ENCODE results near the gene ROR1.

Gene ROR1

DNA sequence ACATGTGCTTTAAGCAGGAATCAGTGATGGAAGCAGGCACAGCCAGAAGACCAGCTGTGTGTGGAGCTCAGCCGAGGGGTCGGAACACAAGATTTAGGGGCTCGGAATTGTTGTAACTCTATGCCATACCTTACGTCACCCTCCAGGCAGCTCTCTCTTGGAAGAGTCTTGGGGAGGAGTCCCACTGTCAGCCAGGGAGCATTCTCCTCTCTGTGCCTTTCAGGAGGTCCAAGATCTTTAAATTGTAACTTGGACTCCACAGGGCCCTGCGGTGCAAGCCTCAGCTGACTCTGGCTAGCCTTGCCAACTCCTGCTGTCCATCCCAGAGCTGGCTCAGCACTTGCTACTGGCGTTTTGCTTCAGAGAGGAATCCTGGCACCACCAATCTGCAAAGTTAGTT is 26.4 kb upstream of the ROR1 start:
- Histone ChIP-seq H3K27me3 (ENCODE audit: control insufficient read depth, insufficient read depth, low read length) (no peaks in the 10 kb centered on the region), H3K27ac (no peak overlapping the region), H3K4me3 (ENCODE audit: low read depth, low read length) (no peak overlapping the region)

DNA sequence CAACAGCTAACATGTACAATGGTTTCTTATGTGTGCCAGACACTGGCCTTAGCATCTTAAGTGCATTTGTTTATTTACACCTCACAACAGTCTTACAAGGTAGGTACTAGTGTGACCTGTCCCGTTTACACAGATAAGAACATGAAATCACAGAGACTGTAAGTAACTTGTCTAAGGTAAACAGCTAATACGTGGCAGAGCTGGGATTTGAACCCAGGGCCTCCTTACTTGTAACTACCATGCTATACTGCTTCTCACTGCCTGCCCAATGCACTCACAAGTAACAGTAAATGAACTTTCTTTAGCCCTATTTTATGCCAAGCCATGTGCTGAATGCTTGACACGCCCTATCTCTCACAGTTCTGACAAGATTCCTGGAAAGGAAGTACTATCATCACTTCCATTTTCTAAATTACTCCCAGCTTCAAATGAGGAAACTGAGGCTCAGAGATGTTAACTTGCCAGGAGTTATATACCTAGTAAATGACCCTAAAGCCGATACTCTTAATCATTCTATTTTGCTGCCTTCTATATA is 25.7 kb upstream of the ROR1 start:
- Histone ChIP-seq H3K79me2 (no peaks in the 10 kb centered on the region), H3K27ac (no peak overlapping the region), H3K27me3 (ENCODE audit: control insufficient read depth, insufficient read depth, low read length) (no peaks in the 10 kb centered on the region), H3K4me3 (ENCODE audit: low read depth, low read length) (no peak overlapping the region), H3K4me2 (ENCODE audit: low read length) (no peak overlapping the region), H2AFZ (no peak overlapping the region), H3K4me1 (no peaks in the 10 kb centered on the region), H3K36me3 (ENCODE audit: control insufficient read depth, insufficient read depth, low read length) (no peaks in the 10 kb centered on the region), H3K9ac (no peak overlapping the region), H3K9me3 (ENCODE audit: control insufficient read depth, low read length) (no peaks in the 10 kb centered on the region)
- TF ChIP-seq, protein P1, sequence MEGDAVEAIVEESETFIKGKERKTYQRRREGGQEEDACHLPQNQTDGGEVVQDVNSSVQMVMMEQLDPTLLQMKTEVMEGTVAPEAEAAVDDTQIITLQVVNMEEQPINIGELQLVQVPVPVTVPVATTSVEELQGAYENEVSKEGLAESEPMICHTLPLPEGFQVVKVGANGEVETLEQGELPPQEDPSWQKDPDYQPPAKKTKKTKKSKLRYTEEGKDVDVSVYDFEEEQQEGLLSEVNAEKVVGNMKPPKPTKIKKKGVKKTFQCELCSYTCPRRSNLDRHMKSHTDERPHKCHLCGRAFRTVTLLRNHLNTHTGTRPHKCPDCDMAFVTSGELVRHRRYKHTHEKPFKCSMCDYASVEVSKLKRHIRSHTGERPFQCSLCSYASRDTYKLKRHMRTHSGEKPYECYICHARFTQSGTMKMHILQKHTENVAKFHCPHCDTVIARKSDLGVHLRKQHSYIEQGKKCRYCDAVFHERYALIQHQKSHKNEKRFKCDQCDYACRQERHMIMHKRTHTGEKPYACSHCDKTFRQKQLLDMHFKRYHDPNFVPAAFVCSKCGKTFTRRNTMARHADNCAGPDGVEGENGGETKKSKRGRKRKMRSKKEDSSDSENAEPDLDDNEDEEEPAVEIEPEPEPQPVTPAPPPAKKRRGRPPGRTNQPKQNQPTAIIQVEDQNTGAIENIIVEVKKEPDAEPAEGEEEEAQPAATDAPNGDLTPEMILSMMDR (IDR thresholded peaks at IDR 0.05), result no peak

More for the DNA sequence above, 26.4 kb upstream of the ROR1 start:
- TF ChIP-seq, protein P1 (IDR thresholded peaks at IDR 0.05), result no peak
- Histone ChIP-seq H2AFZ (no peak overlapping the region), H3K4me2 (ENCODE audit: low read length) (no peak overlapping the region), H3K4me1 (no peaks in the 10 kb centered on the region), H3K79me2 (no peaks in the 10 kb centered on the region), H3K36me3 (ENCODE audit: control insufficient read depth, insufficient read depth, low read length) (no peaks in the 10 kb centered on the region), H3K9ac (no peak overlapping the region), H3K9me3 (ENCODE audit: control insufficient read depth, low read length) (no peaks in the 10 kb centered on the region)

DNA sequence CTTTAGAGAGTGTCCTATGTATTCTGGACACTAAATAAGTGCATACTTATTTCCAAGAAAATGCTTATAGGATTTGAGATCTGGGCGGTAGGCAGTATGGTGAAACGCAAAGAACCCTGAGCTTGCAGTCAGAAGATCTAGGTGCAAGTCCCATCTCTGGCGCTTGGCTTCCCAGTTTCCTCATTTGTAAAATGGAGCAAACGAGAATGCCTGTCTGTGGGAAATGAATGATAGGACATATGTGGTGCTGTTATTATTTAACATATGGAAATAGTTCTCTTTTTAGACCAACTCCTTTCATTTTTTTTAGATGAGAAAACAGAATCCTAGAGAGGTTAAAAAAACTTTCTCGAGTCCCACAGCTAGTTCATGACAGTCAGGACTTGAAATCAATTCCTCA is 25.2 kb upstream of the ROR1 start:
- no peak overlapping the region for H3K9ac ChIP-seq
- H2AFZ ChIP-seq, result no peak overlapping the region

DNA sequence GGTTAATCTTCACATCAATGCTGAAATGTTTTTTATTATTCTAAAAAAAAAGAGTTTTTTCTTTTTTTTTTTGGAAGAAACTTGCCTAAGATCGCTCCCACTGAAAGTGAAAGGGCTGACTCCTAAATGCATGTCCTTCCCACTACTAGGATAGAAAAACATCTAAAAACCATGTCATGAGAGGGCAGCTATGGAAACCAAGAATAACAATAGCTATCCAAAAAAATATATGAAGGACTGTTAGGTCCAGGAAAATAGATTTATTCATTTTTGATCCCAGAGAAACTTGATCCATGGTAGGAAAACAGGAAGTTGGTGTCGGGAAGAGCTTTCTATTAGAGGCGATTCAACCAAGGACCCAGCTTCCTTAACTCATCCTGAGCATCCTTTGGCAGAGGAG is 23.1 kb upstream of the ROR1 start:
- TF ChIP-seq, protein P1 (IDR thresholded peaks at IDR 0.05), result no peak
- H3K79me2 ChIP-seq, result no peaks in the 10 kb centered on the region
- no peak overlapping the region for H3K9ac ChIP-seq
- no peak overlapping the region for H2AFZ ChIP-seq
- H3K27me3 ChIP-seq (ENCODE audit: control insufficient read depth, insufficient read depth, low read length), result no peaks in the 10 kb centered on the region
- no peaks in the 10 kb centered on the region for H3K4me1 ChIP-seq
- no peak overlapping the region for H3K4me3 ChIP-seq (ENCODE audit: low read depth, low read length)
- H3K4me2 ChIP-seq (ENCODE audit: low read length), result no peak overlapping the region
- no peaks in the 10 kb centered on the region for H3K36me3 ChIP-seq (ENCODE audit: control insufficient read depth, insufficient read depth, low read length)
- H3K9me3 ChIP-seq (ENCODE audit: control insufficient read depth, low read length), result no peaks in the 10 kb centered on the region
- no peak overlapping the region for H3K27ac ChIP-seq

More for the DNA sequence above, 25.2 kb upstream of the ROR1 start:
- Histone ChIP-seq H3K27me3 (ENCODE audit: control insufficient read depth, insufficient read depth, low read length) (no peaks in the 10 kb centered on the region), H3K4me1 (no peaks in the 10 kb centered on the region), H3K79me2 (no peaks in the 10 kb centered on the region), H3K4me2 (ENCODE audit: low read length) (no peak overlapping the region), H3K4me3 (ENCODE audit: low read depth, low read length) (no peak overlapping the region), H3K27ac (no peak overlapping the region), H3K36me3 (ENCODE audit: control insufficient read depth, insufficient read depth, low read length) (no peaks in the 10 kb centered on the region), H3K9me3 (ENCODE audit: control insufficient read depth, low read length) (no peaks in the 10 kb centered on the region)
- TF ChIP-seq, protein P1 (IDR thresholded peaks at IDR 0.05), result no peak

DNA sequence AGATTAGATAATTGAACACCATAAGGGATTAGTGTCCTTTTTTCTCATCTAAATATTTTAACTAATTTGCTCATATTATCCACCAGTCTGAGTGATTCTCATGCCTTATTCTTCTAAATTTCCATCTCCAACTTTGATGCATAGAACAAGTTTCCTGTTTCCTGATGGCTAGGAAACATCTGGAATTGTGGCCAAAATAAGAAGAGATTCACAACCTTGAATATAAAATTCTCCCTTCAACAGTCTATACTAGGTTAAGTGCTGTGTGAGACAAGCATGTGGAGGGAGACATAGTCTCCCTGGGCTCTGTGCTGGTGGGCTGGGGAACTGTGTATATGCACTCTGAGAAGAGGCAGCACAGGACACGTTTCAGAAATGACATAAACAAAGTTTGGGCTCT is 21.6 kb upstream of the ROR1 start:
- H3K9ac ChIP-seq, result no peak overlapping the region
- TF ChIP-seq, protein P1 (IDR thresholded peaks at IDR 0.05), result no peak
- no peak overlapping the region for H2AFZ ChIP-seq
- H3K79me2 ChIP-seq, result no peaks in the 10 kb centered on the region
- H3K27me3 ChIP-seq (ENCODE audit: control insufficient read depth, insufficient read depth, low read length), result no peaks in the 10 kb centered on the region
- no peak overlapping the region for H3K27ac ChIP-seq
- no peak overlapping the region for H3K4me3 ChIP-seq (ENCODE audit: low read depth, low read length)
- H3K4me1 ChIP-seq, result no peaks in the 10 kb centered on the region
- H3K9me3 ChIP-seq (ENCODE audit: control insufficient read depth, low read length), result no peaks in the 10 kb centered on the region
- no peak overlapping the region for H3K4me2 ChIP-seq (ENCODE audit: low read length)
- no peaks in the 10 kb centered on the region for H3K36me3 ChIP-seq (ENCODE audit: control insufficient read depth, insufficient read depth, low read length)

All from parathyroid adenoma (tissue), 2 donors.